Measurements from ENCODE around the gene TSPAN31.

TSPAN31 gene

GRCh38 chr12:57754411-57755193 lies 9.8 kb downstream of the TSPAN31 start, which contains the start of gene MARCHF9:
Gene MARCHF9 (plus strand): TSS chr12:57755103. CDS start chr12:57755529, 426 bp downstream.
- DNase-seq: peak; percentile 77

DNA sequence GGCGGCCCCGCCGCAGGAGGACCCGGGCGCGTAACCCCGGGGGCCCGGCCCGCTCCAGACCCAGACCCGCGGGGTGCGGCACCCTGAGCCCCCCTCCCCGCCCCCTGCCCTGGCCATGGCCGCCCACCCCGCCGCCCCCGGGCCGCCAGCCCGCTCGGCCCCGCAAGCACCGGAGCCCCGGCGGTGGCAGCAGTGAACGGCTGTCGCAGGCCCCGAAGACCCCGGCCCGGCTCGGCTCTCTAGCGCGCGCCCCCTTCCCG lies 10.3 kb downstream of the TSPAN31 start:
- DNase-seq: no peak

GRCh38 chr12:57755454-57756372 lies 10.9 kb downstream of the TSPAN31 start:
- peak; percentile 45 for DNase-seq

DNA sequence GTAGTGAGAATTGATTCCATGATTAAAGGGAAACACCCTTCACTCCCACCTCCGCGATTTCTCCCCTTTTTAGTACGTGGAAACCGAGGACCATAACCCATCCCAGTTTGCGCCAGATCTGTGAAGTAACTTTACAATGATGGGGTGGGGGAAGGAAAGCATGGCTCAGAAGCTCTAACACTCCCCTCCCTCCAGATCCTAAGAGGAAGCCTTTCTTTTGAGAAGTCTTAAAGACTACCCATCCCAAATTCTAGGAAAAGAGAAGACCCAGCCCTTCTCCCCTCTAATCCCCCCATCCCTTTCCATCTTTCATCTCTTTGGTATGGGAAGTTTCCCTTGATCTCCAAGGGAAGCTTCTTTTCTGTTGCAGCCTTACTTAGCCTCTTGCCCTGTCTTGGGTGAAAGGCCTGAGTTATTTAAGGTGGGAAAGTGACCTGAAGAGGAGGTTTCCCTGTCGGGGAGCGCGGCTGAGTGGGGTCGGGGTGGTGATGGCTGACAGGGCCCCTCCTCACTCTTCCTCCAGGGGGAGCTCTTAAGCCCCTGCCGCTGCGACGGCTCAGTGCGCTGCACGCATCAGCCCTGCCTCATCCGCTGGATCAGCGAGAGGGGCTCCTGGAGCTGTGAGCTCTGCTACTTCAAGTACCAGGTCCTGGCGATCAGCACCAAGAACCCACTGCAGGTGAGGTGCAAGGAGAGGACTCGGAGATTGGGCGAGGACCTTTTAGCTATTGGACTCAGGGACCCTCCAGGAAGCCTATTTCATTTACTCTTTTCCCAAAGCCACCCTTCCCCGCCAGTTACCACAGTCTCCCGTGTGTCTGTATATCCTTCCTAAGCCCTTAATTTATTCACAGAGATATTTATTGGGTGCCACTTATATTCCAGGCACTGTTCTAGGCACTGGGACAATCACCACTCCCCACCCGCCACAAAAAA lies 11.8 kb downstream of the TSPAN31 start:
- DNase-seq: peak; percentile 69

DNA sequence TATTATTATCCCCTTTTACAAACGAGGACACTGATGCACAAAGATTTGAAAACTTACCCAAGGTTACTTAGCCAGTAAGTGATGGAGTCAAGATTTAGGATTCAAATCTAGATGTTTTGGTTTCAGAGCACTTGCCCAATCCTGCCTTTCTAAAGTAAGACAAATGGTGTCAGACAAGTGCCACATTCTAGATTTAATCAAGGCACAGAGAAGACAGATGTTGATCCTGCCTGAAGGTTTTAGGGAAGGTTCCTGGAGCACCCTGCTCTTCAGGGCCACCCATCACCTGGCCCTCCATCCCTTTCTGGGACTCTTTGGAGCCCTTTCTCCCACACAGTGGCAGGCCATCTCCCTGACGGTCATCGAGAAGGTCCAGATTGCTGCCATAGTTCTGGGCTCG lies 12.9 kb downstream of the TSPAN31 start:
- no peak for DNase-seq

DNA sequence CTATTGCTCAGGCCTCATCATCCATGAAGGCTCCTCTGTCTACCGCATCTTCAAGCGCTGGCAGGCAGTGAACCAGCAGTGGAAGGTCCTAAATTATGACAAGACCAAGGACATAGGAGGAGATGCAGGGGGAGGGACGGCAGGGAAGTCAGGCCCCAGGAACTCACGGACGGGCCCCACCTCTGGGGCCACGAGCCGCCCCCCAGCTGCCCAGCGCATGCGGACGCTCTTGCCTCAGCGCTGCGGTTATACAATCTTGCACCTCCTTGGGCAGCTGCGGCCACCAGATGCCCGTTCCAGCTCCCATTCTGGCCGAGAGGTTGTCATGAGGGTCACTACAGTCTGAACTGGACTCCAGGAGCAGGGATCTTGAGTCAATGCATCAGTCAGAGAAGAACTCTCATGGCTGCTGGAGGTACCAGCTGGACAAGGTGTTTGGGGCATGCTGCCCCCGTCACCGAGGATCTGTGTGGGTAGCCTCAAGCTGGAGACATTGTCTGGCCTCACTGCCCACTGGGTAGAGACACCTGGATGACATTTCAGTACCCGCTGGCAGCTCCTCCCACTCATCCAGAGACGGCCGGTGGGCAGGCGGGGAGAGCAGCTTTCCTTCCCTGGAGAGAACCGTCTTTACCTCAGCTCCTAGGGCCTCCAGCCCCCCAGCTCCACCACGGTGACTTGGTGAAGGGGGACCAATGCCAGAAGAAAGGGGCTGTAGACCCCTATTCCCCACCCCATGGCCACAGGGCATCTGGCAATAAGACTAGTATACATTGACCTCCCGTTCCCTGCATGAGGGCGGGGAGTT lies 13.9 kb downstream of the TSPAN31 start:
- DNase-seq: no peak

GRCh38 chr12:57759360-57759980 lies 14.6 kb downstream of the TSPAN31 start:
- peak; percentile 38 for DNase-seq

DNA sequence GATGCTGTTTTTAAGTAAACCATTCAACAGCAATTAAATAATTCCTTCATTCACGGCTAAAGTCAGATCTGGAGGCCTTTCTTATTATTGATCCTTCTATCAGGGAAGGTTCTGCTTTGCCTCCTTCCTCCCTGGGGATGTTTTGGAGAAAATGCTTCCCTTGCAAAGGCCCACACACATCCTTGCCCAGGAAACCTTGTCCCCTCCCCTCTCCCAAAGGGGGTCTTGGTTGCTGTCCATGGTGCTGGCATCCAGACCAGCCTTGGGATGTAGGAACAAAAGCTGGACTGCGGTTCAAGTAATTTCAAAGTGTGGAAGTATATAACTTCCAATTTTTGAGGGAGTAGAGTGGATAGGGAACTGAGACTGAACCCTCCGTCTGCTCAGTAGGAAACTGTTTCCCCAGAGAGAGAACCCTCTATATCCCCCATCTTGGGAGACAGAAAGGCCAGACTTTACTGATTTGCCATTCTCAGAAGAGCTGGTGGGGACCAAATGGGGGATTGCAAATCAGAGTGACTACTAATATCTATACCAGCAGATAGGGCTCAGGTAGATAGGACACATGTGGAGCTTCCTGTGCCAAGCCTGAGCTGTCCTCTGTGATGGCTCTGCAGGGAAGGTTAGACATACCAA lies 15.6 kb downstream of the TSPAN31 start:
- no peak for DNase-seq

DNA sequence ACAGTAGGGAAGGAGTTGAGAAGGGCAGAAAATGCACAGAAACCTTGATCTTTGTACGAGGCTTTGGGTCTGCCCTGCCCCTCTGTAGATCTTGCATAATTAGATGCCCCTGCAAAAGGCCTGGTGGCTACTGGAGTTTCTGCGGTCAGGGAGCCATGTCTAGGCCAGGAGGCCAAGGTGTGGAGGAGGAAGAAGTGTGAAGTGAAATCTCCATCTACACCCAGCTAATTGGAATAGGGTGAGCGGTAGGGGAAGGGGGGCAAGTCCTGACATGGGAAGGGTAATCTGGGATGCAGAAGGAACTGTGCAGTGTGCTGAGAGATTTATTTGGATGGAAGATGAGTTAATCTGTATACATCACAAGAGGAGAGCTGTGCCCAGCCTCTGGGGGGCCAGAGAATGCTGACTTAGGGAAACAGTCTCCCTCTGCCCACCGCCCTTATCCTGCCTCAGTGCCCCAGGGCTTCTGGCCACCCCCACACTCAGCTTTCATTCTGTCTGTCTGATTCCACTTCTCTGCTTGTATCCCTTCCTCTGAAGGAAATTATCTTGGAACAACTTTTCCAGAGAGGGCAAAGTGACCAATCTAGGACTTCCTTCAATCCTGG lies 16.7 kb downstream of the TSPAN31 start:
- DNase-seq: no peak

GRCh38 chr12:57762463-57762862 lies 17.6 kb downstream of the TSPAN31 start:
- DNase-seq: no peak

GRCh38 chr12:57763881-57764661 lies 19.2 kb downstream of the TSPAN31 start:
- DNase-seq: no peak

GRCh38 chr12:57764662-57765002 lies 19.8 kb downstream of the TSPAN31 start:
- DNase-seq: no peak

- DNase-seq: peak; percentile 48
Measured at GRCh38 chr12:57765003-57765697, 20.3 kb downstream of the TSPAN31 start.

GRCh38 chr12:57765698-57766463 lies 21.0 kb downstream of the TSPAN31 start:
- no peak for DNase-seq

GRCh38 chr12:57766464-57767304 lies 21.8 kb downstream of the TSPAN31 start, which contains the start of gene CYP27B1:
Gene CYP27B1 (minus strand): TSS chr12:57767078. CDS start chr12:57767041, 37 bp downstream.
- DNase-seq: no peak

- DNase-seq: no peak
Measured at GRCh38 chr12:57767305-57767698, 22.5 kb downstream of the TSPAN31 start.

- no peak for DNase-seq
Measured at GRCh38 chr12:57767876-57768275, 23.0 kb downstream of the TSPAN31 start.

Measured in activated gamma-delta T cell treated with Interleukin-2 at 50 U/mL for 16 hours (primary cell).